Adrenal gland (tissue), 12 donors: Measurements from ENCODE around the gene MROH9. TPM values are rescaled to one million over a fixed set of nuclear protein-coding genes. Genes with fewer than 3 reads are reported as not detected.

ENCODE experiments used
- microRNA counts, 2 donors: library from miRNA; unstranded; fragments of <30 nt; microRNA quantifications; one replicate each; lab custom pipeline; 2016
- microRNA-seq, 3 donors: library from miRNA; unstranded; fragments of <30 nt; microRNA quantifications; one replicate each; pipeline ENCODE4, GENCODE V29; 2017 to 2020
- polyA plus RNA-seq, 3 donors: library from polyadenylated mRNA; stranded (reverse); fragments of 200-250 nt in 2 of 3; fragments of 350-450 nt in 1 of 3; fragmentation: Illumina TruSeq in 1 of 3; extraction: RNeasy Lipid Tissue Mini Kit (QIAGEN cat#74804) in 1 of 3; gene quantifications; one replicate each; pipeline ENCODE4 v1.2.3, GENCODE V29; 2013 to 2014
- small RNA-seq, 2 donors: library from RNA; depleted of rRNA; stranded (forward); fragments of <200 nt; gene quantifications; one replicate each; pipeline ENCODE3, GENCODE V24; 2016
- total RNA-seq, 9 donors: library from RNA; depleted of rRNA in 4 of 9; stranded (reverse); fragments of >200 nt in 4 of 9; fragments of 120-200 nt in 1 of 9; fragmentation: NEBNext Ultra II Directional in 1 of 9; extraction: Animal tissue kit (Norgen Biotek cat#: 25700) in 1 of 9; gene quantifications; one replicate each; pipeline versions ENCODE4 v1.1.0 to v1.2.4, GENCODE V29; 2013 to 2023
- donor health status: healthy with polysubstance abuse.
- donor health status: Bipolar disorder and iron deficiency.
- donor health status: DM: yes; HTN: yes; CAD: no.
- donor health status: DM: no; HTN: no; CAD: no.
- donor health status: DM: no; HTN: no; CAD: no.
- donor health status: DM: yes; HTN: yes; CAD: no.

Gene MROH9
- total and polyA plus RNA-seq, 12 donors: not detected

MicroRNAs within 50 kb of the gene (microRNA counts, 767-probe panel; counts per million panel counts)
- microRNA hsa-miR-1295a (lab: Ali Mortazavi, UCI): 0 counts per million in 2 donors

Small RNA genes lying within 50 kb of the gene (microRNA-seq; reads per million reads assigned to microRNA genes)
- gene MIR1295A (0 reads per million in 3 donors), gene MIR1295B (0 reads per million in 3 donors)

Small RNA genes lying within 50 kb of the gene (small RNA-seq; reads per million reads assigned to genes)
- gene MIR1295A: 0 reads per million in 2 donors

Other genes with a start within 250 kb of the MROH9 start
- gene FMO3, start 155.4 kb downstream of the MROH9 start, total RNA-seq: 10 to 100 TPM in 7 of 9 donors, 1 to 10 TPM in 1, under 1 TPM in 1; 0.22 to 34.6 (median 15.5) TPM
- 1 to 10 TPM; 4.5 to 9.3 (median 5.5) TPM for gene FMO3, start 155.4 kb downstream of the MROH9 start, polyA plus RNA-seq
- gene FMO2, start 249.8 kb downstream of the MROH9 start, total RNA-seq: 100 to 1,000 TPM in 1 of 9 donors, 10 to 100 TPM in 7, under 1 TPM in 1; 0.72 to 149 (median 65.4) TPM
- 10 to 100 TPM; 14.0 to 29.8 (median 24.3) TPM for gene FMO2, start 249.8 kb downstream of the MROH9 start, polyA plus RNA-seq